GM10847 (cell line): ENCODE measurements around the gene FLNC.

Experiments used
- POLR2A ChIP-seq: IDR thresholded peaks from 2 replicates; pipeline ENCODE4 v1.6.1; 2011; ENCODE audit not compliant: insufficient read length; ENCODE audit errors: extremely low read depth

The FLNC gene

GRCh38 chr7:128843938-128844621 is 13.9 kb downstream of the FLNC start:
- TF ChIP-seq POLR2A: no peak

DNA sequence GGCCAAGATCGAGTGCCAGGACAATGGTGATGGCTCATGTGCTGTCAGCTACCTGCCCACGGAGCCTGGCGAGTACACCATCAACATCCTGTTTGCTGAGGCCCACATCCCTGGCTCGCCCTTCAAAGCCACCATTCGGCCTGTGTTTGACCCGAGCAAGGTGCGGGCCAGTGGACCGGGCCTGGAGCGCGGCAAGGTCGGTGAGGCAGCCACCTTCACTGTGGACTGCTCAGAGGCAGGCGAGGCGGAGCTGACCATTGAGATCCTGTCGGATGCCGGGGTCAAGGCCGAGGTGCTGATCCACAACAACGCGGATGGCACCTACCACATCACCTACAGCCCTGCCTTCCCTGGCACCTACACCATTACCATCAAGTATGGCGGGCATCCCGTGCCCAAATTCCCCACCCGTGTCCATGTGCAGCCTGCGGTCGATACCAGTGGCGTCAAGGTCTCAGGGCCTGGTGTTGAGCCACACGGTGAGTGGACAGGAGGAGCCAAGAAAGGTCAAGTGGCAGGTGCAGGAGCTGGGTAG is 14.6 kb downstream of the FLNC start:
- no peak for TF ChIP-seq POLR2A

- no peak for TF ChIP-seq POLR2A
Measured at GRCh38 chr7:128845475-128845874, 15.3 kb downstream of the FLNC start.

DNA sequence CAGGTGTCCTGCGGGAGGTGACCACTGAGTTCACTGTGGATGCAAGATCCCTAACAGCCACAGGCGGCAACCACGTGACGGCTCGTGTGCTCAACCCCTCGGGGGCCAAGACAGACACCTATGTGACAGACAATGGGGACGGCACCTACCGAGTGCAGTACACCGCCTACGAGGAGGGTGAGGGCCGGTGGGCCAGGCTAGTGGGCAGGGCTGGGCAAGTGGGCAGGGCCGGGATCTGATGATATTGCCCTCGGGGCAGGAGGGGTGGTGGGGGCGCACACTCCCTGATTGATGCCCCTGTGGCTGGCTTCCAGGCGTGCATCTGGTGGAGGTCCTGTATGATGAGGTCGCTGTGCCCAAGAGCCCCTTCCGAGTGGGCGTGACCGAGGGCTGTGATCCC is 15.8 kb downstream of the FLNC start:
- TF ChIP-seq POLR2A: no peak

- no peak for TF ChIP-seq POLR2A
Measured at GRCh38 chr7:128846781-128847444, 16.7 kb downstream of the FLNC start.

- TF ChIP-seq POLR2A: no peak
Measured at GRCh38 chr7:128847721-128848211, 17.6 kb downstream of the FLNC start.

GRCh38 chr7:128848289-128849155 is 18.3 kb downstream of the FLNC start:
- no peak for TF ChIP-seq POLR2A

- no peak for TF ChIP-seq POLR2A
Measured at GRCh38 chr7:128849156-128849515, 18.9 kb downstream of the FLNC start.

- TF ChIP-seq POLR2A: no peak
Measured at GRCh38 chr7:128849804-128850490, 19.7 kb downstream of the FLNC start.

- TF ChIP-seq POLR2A: no peak
Measured at GRCh38 chr7:128852537-128853254, 22.5 kb downstream of the FLNC start.

GRCh38 chr7:128853799-128854198 is 23.6 kb downstream of the FLNC start:
- no peak for TF ChIP-seq POLR2A

DNA sequence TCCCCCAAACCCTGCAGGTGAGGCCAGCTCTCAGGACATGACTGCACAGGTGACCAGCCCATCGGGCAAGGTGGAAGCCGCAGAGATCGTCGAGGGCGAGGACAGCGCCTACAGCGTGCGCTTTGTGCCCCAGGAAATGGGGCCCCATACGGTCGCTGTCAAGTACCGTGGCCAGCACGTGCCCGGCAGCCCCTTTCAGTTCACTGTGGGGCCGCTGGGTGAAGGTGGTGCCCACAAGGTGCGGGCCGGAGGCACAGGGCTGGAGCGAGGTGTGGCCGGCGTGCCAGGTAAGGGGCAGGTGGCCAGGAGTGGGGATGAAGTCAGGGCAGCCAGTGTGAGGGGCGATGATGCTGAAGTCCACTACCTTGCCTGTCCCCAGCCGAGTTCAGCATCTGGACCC is 24.2 kb downstream of the FLNC start:
- TF ChIP-seq POLR2A: no peak

- TF ChIP-seq POLR2A: no peak
Measured at GRCh38 chr7:128855559-128855958, 25.4 kb downstream of the FLNC start.

DNA sequence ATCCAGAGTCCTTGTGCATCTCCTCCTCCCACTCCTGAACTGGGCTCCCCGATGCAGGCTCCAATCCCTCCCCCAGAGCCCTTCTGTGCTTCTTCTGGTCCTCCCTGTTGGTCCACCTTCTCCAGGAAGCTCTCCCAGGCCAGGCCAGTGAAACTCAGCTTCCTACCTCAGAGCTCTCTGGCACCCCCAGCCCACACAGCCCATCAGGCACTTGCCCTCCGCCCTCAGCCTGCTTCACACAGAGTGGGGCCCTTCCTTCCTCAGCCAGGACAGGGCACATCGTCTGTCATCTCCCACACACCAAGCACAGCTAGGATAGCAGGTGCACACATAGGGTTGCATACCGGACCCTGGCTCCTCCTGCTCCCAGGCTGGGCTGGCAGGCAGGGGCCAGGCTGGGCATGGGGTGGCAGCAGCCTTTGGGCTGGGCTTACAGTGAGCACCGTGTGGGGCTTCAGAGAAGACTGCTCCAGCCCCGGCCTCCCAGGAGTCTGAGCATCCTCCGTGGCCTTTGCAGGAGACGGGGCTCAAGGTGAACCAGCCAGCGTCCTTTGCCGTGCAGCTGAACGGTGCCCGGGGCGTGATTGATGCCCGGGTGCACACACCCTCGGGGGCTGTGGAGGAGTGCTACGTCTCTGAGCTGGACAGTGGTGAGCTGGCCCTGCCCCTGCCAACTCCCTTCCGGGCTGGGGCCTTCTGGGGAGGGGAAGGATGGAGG is 26.0 kb downstream of the FLNC start:
- no peak for TF ChIP-seq POLR2A
